GM12801 (cell line): ENCODE measurements around the gene FBXL17.

Experiments used
- TF ChIP-seq, protein P1 (sequence below): IDR thresholded peaks from one replicate; pipeline ENCODE4 v1.5.1; 2011; ENCODE audit warnings: control low read depth; ENCODE audit not compliant: insufficient read length; ENCODE audit errors: extremely low read depth

FBXL17 gene

DNA sequence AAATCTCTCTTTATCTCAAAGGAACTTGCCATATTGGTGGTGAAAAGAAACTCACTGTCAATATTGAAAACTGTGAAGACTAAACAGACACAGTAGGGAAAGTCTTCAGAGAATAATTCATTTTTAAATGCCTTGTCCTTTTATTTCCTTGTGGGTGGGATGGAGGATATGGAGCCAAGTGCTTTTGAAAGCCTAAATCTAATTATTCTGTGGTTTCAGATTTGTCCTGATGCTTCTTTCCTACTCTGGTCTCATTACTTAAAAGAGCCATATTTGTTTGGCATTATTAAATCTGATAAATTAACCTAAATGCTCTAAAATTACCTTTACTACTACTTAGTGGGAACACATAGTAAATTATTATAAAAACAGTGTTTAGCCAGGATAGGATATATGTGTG lies 452.8 kb downstream of the FBXL17 start:
- TF ChIP-seq, protein P1, sequence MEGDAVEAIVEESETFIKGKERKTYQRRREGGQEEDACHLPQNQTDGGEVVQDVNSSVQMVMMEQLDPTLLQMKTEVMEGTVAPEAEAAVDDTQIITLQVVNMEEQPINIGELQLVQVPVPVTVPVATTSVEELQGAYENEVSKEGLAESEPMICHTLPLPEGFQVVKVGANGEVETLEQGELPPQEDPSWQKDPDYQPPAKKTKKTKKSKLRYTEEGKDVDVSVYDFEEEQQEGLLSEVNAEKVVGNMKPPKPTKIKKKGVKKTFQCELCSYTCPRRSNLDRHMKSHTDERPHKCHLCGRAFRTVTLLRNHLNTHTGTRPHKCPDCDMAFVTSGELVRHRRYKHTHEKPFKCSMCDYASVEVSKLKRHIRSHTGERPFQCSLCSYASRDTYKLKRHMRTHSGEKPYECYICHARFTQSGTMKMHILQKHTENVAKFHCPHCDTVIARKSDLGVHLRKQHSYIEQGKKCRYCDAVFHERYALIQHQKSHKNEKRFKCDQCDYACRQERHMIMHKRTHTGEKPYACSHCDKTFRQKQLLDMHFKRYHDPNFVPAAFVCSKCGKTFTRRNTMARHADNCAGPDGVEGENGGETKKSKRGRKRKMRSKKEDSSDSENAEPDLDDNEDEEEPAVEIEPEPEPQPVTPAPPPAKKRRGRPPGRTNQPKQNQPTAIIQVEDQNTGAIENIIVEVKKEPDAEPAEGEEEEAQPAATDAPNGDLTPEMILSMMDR = no peak

DNA sequence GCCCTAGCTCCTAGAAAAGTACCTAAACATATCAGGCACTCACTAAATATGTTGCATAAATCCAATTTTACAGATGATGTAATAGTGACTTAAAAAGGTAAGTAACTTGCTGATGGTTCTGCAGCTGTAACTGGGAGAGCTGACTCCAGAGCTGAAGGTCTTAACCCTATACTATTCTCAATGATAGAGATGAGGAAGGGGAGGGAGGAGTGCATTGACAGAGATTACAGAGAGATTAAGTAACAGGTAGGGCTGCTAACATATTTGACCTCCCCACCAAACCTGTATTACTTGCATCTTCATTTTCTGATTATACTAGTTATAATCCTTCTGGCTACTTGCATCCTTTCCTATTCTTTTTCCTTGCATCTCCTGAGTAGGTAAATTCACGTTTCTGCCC lies 455.8 kb downstream of the FBXL17 start:
- TF ChIP-seq, protein P1 = no peak

DNA sequence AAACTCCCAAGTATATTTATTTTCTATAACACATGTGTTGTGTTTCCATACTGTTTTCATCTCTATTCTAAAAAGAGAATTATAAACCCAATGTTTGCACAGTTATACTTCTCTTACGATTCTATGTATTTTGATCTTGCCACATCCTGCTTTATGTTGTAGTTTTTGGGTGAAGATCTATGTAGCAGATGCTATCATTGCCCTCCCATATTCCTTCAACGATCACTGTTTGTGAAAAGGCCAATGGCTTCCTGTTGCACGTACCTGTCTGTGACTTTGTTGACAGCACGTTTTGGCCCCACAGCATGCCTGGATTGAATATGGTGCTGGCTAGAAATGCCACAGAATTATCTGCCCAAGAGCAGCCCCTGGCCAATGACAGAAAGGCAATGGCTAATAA lies 456.7 kb downstream of the FBXL17 start:
- TF ChIP-seq, protein P1 = no peak

DNA sequence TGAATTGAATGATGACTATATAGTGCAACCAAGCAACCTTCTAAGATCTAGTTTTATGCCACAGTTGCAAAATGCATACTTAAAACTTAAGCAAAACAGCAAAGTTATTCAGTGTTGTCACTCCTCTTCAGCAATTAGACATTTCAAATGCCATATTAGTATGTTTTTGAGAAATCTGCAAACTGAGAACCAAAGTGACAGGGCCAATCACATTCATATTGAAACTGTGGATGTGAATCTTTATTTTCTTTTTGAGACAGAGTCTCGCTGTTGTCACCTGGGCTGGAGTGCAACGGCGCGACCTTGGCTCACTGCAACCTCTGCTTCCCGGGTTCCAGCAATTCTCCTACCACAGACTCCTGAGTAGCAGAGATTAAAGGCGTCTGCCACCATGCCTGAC lies 461.9 kb downstream of the FBXL17 start:
- TF ChIP-seq, protein P1 = no peak

DNA sequence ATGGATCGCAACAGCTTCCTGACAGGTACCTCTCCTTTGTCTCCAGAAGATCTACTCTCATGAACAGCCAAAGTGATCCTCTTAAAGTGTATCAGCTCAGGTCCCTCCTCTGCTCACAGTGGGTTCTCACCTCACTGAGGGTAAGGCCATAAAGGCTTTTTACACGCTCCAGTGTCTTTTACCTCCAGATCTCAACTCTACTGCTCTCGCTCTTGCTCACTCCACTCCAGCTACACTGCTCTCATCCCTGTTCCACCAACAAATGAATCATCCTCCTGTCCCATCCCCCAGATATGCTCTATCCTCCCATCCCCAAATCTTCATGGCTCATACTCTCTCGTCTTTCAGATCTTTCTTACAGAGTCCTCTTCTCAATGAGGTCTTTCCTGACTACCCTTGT lies 462.5 kb downstream of the FBXL17 start:
- TF ChIP-seq, protein P1 = no peak

DNA sequence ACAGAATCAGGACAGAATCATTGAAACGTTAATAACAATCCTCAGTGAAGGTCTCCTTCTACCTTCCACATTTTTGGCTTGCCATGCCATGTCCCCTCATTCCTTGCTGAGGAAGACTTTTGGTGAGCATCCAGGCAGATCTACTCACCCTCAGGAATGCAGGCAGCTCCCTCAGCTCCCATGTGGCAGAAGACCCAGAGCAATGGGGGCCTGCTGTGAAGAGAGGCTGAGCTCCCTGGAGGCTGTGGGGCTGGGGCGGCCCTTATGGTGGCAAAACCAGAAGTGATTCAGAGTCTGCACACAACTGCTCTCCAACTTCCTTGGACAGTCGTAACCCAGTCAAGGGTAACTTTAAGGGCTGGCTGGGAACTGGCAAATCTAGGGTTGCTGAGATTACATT lies 463.9 kb downstream of the FBXL17 start:
- TF ChIP-seq, protein P1 = no peak

DNA sequence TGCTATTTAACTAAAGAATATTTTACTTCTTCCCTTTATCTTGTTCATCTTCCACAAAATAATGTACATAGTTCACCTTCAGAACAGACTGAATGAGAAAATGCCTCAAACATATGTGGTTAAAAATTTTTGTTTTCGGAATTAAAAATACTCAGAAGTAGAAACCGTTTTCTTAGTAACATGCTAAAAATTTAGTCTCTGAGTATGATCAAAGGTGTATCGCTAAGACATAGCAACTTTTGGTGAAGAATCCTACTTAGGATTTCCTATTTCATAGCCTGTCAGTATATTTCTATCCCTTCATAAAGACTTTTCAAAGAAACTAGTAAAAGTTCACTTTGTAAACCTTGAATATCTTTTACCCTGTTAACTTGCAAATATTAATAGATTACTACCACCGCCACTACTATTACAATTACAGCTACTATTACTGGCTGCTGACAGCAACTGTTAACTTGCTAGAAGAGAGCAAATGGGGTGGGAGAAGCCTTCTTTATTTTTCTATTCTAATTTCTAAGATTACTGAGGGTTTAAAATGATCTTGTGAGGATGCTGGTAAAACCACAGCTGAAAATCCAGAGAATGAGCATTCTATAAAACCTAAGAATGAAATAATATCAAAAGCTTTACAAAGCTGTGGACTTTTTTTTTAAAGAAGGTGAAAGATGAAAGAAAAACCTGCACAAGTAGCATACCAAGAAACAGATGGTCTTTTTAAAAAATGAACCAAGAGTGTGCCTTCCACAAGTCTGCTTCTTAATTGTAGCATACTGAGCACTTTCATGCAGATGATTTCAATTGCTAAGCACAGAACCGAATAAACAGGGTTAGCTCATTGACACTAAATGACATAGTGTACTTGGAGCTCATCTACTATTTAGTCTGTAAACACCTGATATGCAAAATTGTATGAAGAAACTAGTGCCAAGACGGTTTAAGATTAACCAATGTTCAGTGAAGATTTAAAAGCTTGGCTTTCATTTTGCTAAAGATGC lies 464.9 kb downstream of the FBXL17 start:
- TF ChIP-seq, protein P1 = no peak
